GM08714 (cell line): ENCODE data around the gene NUDT8.
"Not testable (repeated sequence)": the region's sequence is repeated elsewhere in the genome, so short reads cannot be mapped to it uniquely, and the experiment has no call there.

Source experiments
- H3K4me3 ChIP-seq: fragments of 200-500 bp; sonication (Bioruptor generic); 2 replicates; pipeline ENCODE4 v1.5.1; 2014; ENCODE audit warnings: mild to moderate bottlenecking, low read length, inconsistent platforms
- ZNF274 ChIP-seq: IDR thresholded peaks from 2 replicates; pipeline ENCODE4 v1.6.1; 2012; ENCODE audit warnings: mild to moderate bottlenecking, low read depth, low read length

Gene NUDT8

DNA sequence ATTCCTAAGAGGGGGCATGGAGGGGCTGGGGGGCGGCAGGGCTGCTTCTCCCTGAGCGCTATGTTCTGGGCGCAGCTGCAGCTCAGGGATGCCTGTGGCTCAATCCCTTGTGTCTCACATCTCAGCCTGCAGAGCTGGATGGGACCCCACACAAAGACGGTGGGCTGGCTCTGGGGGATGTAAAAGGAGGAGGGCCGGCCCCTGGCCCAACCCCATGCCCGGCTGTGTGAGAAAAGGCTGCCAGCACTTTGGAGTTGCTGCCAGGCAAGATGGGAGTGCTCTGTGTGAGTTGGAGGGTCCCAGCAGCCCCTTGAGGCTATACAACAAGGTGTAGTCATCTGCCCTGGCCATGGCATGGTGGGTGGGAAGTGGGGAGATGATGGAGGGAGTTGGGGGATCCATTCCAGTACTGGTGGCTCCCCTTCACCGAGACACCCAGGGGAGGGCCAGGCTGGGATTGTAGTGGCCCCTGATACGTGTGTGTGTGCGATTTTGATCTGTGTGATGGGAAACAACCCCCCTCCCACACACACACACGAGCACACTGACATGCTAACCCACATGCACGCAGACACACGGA is 11.1 kb upstream of the NUDT8 start:
- no peak for TF ChIP-seq ZNF274

DNA sequence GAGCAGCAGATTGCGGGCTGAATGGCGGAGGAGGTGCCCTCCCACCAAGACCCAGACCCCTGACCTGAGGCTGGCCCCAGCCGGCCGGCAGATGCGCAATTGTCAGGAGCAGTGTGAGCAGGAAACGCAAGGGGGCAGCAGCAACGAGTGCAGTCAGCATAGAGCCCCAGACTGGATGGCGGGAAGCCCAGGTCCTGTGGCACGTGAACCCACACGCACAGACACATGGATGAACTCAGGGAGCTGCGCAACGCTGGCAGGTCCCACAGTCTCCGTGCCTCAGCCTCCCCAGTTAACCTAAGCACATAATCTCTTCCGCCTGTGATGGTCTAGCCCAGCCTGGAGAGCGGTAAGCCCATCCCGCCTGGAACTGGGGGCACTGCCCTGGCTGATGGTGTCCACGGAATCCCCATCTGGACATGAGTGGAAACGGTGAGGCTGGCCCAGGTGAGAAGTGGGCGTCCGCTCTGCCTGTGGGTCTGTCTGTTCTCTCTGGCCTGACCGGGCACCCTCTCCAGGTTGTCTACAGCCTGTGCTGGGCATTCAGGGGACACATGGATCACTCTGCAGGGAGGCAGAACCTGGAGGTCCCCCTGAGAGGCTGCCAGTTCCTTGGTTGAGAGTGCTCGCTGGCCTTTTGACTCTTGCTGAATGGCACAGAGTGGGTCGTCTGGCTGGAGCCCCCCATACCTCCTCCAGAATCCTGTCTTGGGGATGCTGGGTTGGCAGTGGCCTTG is 10.5 kb upstream of the NUDT8 start:
- H3K4me3 ChIP-seq, result no peak overlapping the region
- no peak for TF ChIP-seq ZNF274

More for the DNA sequence above, 11.1 kb upstream of the NUDT8 start:
- no peak overlapping the region for H3K4me3 ChIP-seq

DNA sequence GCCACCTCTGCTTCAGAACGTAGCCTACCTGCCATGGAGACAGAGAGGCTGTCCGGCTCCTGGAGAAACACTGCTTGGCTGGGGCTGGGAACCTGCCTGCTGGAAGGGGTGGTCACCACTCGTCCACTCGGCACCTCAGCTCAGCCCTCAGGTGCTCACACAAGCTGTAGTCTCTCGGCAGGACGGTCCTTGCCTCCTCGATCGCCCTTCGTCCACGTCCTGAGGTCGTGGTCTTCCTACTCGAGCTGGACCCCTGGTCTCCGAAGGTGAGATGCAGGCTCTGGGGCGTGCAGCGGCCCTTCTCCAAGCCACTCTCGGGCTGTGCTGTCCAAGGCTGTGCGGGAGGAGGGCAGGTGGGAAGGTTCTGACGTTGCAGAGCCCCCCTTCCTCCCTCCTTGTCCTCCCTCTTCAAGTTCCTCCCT is 9.7 kb upstream of the NUDT8 start, which contains the start of gene TBX10:
TSS of gene TBX10 (minus strand) at position 326 of the 422 bp plus-strand sequence. CDS start at position 35, 291 bp downstream.
- H3K4me3 ChIP-seq, result no peak within 1 kb of the TSS
- TF ChIP-seq ZNF274, result no peak

DNA sequence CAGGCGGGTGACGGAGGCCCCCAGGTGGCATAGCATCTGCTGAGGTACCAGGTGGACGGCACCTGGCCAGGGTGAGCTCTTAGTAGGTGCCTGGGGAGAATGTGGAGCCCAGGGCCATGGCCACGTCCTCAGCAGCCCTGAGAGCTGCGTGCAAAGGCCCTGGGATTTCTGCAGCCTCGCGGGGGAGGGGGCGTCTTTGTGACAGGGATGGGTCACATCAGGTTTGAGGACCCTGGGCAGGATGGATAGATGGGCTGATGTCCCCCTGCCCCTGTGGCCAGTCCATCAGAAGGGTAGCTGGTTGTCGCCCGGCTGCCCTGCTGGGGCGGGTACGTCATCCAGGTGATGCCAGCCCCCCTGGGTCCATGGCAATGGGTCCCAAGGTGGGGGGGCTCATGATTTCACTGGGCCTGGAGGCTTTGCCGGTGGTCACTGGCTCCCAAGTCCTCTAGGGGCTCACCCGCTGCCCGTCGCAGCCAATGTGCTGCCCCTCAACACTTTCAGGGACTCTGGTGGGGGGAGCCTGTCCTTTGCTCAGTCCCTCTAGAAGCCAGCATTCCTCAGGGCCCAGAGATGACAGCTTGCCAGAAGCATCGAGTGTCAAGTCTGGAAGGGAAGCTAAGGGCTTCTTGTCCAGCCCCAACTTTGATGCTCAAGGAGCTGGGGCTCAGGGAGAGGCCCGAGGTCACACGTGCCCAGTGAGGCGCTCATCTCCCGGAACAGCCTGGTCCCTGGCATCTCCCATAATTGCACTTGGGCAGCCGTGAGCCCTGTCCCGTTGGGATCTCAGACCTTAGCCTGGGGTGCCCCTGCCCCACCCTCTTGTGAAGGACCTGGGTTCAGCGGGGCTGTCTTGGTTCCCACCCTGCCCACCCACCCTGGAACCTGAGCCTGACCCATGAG is 9.0 kb upstream of the NUDT8 start:
- TF ChIP-seq ZNF274, result no peak
- H3K4me3 ChIP-seq, result no peak overlapping the region

DNA sequence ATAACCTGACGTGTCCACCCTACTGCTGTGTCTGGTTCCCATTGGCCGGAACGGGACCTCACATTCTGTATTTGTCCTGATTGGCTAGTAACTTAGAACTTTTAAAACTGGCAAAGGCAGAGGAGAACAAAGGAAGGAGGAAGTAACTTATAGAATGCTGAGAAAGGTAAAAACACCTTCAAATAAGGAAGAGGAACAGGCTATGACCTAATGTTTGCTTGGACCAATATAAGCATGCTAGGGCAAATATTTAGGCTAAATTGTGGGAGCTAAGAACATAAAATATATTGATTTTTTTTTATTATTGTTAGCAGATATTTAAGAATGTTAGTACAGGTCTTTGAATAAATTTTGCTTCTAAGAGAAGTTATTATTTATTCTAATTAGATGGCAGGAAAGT is 7.7 kb upstream of the NUDT8 start:
- not testable (repeated sequence) for H3K4me3 ChIP-seq

DNA sequence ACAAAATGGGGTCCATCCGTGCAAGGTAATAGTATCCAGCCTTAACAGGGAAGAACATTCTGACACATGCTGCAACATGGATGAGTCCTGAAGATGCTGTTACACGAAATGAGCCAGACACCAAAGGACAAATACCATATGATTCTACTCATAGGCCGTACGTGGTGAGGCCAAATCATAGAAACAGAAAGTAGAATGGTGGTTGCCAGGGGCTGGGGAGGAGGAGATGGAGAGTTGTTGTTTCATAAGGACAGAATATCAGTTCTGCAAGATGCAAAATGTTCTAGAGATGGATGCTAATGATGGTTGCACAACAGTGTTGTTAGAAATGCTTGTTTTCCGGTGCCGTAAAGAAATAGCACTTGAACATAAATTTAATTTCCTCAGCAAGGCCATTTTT is 7.2 kb upstream of the NUDT8 start:
- H3K4me3 ChIP-seq, result no peak overlapping the region
- no peak for TF ChIP-seq ZNF274

DNA sequence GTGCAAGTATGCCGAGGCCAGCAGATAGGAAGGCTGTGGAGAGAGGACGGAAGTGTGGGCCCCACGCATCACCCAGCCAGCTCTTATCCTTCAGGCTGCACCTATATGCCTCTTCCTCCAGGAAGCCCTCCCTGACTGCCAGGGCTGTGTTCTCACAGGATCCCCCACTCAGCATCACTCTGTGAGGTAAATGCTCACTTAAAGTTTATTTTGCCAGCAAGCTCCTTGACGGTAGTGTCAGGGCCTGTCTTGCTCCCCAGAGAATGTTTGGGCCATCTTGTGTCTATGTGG is 5.4 kb upstream of the NUDT8 start:
- H3K4me3 ChIP-seq, result no peak overlapping the region
- no peak for TF ChIP-seq ZNF274

DNA sequence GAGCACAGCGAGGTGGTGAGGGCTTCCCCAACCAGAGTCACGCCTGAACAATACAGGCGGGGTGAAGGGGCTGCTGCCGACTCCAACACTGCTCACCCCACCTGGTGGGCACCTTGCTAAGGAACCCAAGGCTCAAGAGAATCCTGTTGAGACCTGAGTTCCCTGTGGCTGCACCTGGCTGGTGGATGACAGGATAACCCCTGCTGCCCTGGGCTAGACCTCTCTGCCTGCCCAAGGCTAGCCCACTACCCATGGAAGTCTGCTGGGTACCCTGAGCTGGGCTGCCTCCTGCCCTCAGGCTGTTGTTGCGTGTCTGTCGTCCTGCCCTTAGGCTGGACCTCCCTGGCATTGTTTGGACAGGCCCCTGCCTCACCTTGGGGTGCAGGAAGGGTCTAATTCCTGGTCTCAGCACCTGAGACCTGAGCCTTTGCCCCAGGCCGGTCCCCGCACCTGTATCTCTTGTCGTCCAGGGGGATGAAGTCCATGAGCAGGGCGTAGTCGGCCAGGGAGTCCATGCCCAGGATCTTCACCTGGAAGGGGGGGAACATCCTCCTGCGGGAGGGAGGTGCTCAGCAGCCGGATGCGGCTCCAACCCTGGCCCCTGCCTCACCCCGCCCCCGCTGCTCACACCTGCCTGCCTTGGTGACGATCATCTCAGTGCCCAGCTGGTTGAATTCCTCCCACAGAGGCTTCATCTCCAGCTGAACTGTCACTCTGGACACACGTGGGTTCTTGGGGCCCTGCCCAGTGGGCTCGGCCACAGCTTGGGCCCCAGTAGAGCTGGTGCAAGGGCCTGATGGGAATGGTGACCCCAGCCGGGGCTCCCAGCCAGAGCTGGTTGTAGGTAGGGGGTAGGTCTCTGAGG is 4.9 kb upstream of the NUDT8 start:
- TF ChIP-seq ZNF274, result no peak

DNA sequence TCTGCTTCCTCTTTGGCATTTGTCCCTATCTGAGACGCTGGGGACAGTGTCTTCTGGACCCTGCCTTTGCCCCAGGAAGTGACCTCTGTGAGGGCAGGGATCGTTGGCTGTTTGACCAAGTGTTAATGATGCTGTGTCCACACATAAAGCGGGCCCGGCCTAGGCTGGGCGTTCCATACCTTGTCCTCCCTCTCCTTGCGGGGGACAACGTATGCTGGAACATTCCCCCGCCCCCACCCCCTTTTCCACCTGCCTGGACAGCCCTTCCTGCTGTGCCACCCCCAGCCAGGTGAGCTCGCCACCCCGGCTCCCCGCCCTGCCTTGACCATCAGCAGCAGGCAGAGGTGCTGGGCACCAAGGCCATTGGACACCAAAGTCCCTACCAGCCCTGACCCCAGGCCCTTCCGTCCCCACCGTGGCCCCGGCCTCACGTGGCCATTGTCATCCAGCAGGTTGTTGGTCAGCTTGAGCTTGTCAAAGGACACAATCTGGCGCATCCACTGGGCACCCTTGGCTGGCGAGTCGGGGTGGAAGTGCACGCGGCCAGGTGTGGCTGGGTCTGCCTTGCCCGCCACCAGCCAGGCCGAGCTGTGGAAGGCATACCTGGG is 4.1 kb upstream of the NUDT8 start:
- no peak overlapping the region for H3K4me3 ChIP-seq
- no peak for TF ChIP-seq ZNF274

More for the DNA sequence above, 4.9 kb upstream of the NUDT8 start:
- no peak overlapping the region for H3K4me3 ChIP-seq

DNA sequence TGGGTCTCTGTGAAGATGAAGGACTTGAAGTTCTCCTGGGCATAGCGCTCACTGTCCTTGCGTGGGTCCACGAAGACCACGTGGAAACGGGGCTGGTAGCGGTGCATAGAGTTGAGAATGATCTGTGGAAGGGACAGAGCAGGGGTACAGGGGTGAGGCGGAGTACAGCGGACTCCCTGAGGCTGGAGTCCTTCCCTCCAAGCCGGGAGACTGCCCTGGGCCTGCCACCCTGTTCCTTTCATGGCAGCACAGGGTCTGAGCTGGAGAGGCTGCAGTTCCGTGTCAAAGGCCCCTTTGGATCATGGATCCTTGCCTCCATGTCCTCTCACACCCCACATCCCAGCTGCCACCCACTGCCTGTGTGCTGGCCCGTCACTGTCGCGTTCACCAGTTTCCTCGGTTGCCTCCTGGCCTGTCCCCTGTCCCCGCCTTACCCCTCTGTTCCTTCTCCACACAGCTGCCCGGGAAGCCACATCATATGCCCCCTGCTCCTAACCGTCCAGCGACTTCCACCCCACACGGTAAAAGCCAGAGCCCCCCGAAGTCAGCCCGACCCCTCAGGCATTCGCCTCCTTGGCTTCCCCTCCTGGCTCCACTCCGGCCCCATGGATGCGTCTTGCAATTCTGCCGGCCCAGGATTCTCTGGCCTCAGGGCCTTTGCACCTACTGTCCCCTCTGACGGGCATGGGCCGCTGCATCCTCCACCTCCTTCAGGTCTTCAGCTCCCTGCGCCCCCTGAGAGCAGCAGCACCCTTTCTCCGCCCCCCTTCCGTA is 3.4 kb upstream of the NUDT8 start:
- TF ChIP-seq ZNF274, result no peak
- H3K4me3 ChIP-seq, result no peak overlapping the region

DNA sequence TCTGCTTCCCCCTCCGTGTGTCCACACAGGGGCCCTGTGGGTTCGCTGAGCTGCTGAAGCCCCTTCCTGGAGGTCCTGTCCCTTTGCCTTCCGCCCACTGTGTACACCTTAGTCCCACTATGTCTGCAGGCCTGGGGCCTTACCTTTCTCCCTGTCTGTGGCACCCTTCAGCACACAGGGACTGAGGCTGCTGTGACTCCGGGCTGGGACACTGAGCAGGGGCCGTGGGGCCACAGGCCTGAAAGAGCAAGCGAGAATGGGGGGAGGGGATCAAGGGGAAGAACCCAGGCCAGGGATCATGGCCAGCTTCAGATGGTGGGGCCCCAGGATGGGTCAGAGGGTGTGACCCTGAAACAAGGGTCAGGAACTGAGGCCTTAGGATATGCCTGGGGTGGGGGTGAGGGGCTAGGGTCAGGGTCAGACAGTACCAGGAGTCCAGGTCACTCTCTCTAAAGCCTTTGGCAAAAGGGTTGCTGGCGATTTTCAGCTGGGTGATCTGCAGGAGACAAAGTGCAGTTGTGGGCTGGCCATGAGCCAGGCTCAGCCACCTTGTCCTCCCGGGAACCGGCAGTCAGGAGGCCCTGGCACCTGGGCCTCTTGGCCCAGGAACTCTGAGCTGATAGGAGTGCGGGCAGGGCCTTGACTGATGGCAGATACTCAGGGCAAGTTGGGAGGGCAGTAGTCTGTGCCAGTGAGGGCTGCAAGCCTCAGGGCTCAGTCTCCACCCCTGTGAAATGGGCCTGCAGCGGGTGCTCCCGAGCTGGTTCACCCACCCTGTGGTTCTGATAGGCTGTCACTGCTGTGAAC is 2.6 kb upstream of the NUDT8 start:
- TF ChIP-seq ZNF274, result no peak
- no peak overlapping the region for H3K4me3 ChIP-seq

DNA sequence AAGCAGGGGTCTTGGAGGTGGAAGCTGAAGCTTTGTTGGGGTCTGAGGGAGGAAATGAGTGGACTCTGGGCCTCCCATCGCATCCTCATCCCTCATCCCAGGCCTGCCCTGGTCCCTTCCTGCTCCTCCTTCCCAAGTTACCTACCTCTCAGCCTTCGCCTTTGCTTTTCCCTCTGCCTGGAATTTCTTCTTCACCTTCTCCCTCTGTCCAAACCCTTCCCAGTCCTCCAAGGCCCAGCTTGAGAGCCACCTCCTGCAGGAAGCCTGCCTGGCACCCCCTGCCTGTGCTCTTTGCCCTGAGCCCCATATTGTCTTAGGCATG is 2.1 kb upstream of the NUDT8 start:
- no peak for TF ChIP-seq ZNF274
- H3K4me3 ChIP-seq, result no peak overlapping the region
